ENCODE results near the gene GDF15. TPM values are rescaled to one million over a fixed set of nuclear protein-coding genes. Genes with fewer than 3 reads are reported as not detected.

GDF15 gene
- total RNA-seq, 1 experiment from 2014 or later = 27.3 TPM

GRCh38 chr19:18423258-18424020 lies 37.5 kb downstream of the GDF15 start:
- no peak overlapping the region for H3K4me3 Mint-ChIP-seq
- DNase-seq (ENCODE audit: low spot score) (no peak), ATAC-seq (no peak)
- POLR2A ChIA-PET = no interaction called here
- no peaks in the 10 kb centered on the region for H3K36me3 Mint-ChIP-seq
- H3K9me3 Mint-ChIP-seq = no peaks in the 10 kb centered on the region
- H3K27me3 Mint-ChIP-seq (ENCODE audit: low read depth) = peaks cover 20% of the 10 kb centered on the region
- H3K4me1 Mint-ChIP-seq = peaks cover 24% of the 10 kb centered on the region
- no peak overlapping the region for H3K27ac Mint-ChIP-seq
- TF ChIP-seq, protein P1, sequence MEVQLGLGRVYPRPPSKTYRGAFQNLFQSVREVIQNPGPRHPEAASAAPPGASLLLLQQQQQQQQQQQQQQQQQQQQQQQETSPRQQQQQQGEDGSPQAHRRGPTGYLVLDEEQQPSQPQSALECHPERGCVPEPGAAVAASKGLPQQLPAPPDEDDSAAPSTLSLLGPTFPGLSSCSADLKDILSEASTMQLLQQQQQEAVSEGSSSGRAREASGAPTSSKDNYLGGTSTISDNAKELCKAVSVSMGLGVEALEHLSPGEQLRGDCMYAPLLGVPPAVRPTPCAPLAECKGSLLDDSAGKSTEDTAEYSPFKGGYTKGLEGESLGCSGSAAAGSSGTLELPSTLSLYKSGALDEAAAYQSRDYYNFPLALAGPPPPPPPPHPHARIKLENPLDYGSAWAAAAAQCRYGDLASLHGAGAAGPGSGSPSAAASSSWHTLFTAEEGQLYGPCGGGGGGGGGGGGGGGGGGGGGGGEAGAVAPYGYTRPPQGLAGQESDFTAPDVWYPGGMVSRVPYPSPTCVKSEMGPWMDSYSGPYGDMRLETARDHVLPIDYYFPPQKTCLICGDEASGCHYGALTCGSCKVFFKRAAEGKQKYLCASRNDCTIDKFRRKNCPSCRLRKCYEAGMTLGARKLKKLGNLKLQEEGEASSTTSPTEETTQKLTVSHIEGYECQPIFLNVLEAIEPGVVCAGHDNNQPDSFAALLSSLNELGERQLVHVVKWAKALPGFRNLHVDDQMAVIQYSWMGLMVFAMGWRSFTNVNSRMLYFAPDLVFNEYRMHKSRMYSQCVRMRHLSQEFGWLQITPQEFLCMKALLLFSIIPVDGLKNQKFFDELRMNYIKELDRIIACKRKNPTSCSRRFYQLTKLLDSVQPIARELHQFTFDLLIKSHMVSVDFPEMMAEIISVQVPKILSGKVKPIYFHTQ (CRISPR knock-in tag; IDR thresholded peaks at IDR 0.05) = no peak
- TF ChIP-seq EMX1 (CRISPR knock-in tag; IDR thresholded peaks at IDR 0.05) (no peak), FOXP1 (CRISPR knock-in tag; IDR thresholded peaks at IDR 0.05; ENCODE audit: borderline replicate concordance) (no peak), CDX4 (CRISPR knock-in tag; IDR thresholded peaks at IDR 0.05; ENCODE audit: borderline replicate concordance) (no peak), NR2C2 (CRISPR knock-in tag; IDR thresholded peaks at IDR 0.05) (no peak), ELF4 (CRISPR knock-in tag; IDR thresholded peaks at IDR 0.05; ENCODE audit: low read depth) (no peak), ZBTB21 (CRISPR knock-in tag; IDR thresholded peaks at IDR 0.05; ENCODE audit: borderline replicate concordance) (no peak), ZNF281 (CRISPR knock-in tag; IDR thresholded peaks at IDR 0.05) (no peak), KAT7 (CRISPR knock-in tag; IDR thresholded peaks at IDR 0.05; ENCODE audit: borderline replicate concordance) (no peak)
- TF ChIP-seq, protein P2, sequence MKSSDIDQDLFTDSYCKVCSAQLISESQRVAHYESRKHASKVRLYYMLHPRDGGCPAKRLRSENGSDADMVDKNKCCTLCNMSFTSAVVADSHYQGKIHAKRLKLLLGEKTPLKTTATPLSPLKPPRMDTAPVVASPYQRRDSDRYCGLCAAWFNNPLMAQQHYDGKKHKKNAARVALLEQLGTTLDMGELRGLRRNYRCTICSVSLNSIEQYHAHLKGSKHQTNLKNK (CRISPR knock-in tag; IDR thresholded peaks at IDR 0.05) = no peak
- TF ChIP-seq, protein P3, sequence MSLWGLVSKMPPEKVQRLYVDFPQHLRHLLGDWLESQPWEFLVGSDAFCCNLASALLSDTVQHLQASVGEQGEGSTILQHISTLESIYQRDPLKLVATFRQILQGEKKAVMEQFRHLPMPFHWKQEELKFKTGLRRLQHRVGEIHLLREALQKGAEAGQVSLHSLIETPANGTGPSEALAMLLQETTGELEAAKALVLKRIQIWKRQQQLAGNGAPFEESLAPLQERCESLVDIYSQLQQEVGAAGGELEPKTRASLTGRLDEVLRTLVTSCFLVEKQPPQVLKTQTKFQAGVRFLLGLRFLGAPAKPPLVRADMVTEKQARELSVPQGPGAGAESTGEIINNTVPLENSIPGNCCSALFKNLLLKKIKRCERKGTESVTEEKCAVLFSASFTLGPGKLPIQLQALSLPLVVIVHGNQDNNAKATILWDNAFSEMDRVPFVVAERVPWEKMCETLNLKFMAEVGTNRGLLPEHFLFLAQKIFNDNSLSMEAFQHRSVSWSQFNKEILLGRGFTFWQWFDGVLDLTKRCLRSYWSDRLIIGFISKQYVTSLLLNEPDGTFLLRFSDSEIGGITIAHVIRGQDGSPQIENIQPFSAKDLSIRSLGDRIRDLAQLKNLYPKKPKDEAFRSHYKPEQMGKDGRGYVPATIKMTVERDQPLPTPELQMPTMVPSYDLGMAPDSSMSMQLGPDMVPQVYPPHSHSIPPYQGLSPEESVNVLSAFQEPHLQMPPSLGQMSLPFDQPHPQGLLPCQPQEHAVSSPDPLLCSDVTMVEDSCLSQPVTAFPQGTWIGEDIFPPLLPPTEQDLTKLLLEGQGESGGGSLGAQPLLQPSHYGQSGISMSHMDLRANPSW (CRISPR knock-in tag; conservative IDR thresholded peaks at IDR 0.05; ENCODE audit: low read depth) = no peak
- CTCF ChIA-PET = interaction anchor here (0.5 to 3.5 kb wide), 10 partner anchors 13 to 424 kb away, joined by 3 to 15 read pairs (median 5); partner anchors contain the start of gene JUND

DNA sequence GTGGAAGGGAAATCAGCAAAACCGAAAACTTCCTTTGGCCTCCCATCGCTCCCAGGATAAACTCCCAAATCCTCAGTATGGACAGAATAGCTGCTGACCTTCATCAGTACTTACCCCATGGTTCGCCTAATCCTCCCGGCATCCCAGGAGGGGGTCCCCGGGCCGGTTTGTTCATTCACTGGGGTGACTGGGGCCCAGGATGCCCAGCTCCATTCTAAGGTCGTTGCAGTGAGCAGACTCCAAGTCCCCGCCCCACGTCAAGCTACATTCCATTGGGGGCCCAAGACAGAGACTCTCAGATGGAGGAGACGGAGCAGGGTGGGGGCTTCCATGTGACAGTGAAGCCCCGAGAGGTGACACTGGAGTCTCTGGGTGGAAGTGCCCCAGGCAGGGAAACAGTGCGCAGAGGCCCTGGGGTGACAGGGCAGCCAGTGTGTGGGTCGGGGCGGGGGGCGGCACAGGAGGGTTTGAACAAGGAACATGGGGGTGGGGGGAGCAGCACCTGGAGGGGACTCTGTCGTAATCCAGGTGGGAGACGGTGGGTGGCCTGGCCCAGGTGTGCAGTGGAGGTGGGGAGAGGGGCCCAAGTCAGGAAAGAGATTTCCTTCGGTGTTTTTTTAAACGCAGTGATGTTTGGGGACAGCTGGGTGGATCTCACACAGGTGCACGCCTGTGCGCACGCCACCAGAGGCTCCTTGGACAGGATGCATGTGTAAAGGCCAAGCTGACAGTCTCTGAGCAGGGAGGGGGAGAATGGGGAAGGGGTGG lies 38.3 kb downstream of the GDF15 start:
- Mint-ChIP-seq H3K27me3 (ENCODE audit: low read depth) (peaks cover 14% of the 10 kb centered on the region), H3K27ac (no peak overlapping the region), H3K4me3 (no peak overlapping the region), H3K4me1 (peaks cover 19% of the 10 kb centered on the region), H3K9me3 (no peaks in the 10 kb centered on the region), H3K36me3 (no peaks in the 10 kb centered on the region)
- 0 out of 2 replicates have a peak, but pooled peaks have one; percentile 6 for TF ChIP-seq ZNF423 (CRISPR knock-in tag; IDR thresholded peaks at IDR 0.05)
- no peak for TF ChIP-seq GTF2I (CRISPR knock-in tag; conservative IDR thresholded peaks at IDR 0.05)
- DNase-seq (ENCODE audit: low spot score) = no peak
- no peak for ATAC-seq
- ChIA-PET POLR2A (no interaction called here), CTCF (interaction anchor here (0.6 to 3.5 kb wide), 12 partner anchors 13 to 423 kb away, joined by 3 to 15 read pairs (median 5); partner anchors contain the start of gene LRRC25)

Measured in WTC11 (cell line).